Activated T-cell treated with anti-CD3 and anti-CD28 coated beads, Interleukin-2, amount 50 U/mL, for 24 hours (primary cell): ENCODE measurements around the gene TUB.
A peak's percentile ranks its signal among the peaks of the same experiment; 100 is the strongest.

ENCODE experiments used
- DNase-seq: peaks from one replicate; pipeline ENCODE4 v3.0.0-alpha.2; 2020
- H3K27ac Mint-ChIP-seq: 2 replicates; pipeline ENCODE4 v1.8.0; 2020; ENCODE audit warnings: mild to moderate bottlenecking, mixed read lengths
- H3K27me3 Mint-ChIP-seq: 2 replicates; pipeline ENCODE4 v1.8.0; 2020; ENCODE audit warnings: mixed read lengths
- H3K36me3 Mint-ChIP-seq: 2 replicates; pipeline ENCODE4 v1.8.0; 2020; ENCODE audit warnings: low read depth, mixed read lengths
- H3K4me1 Mint-ChIP-seq: 2 replicates; pipeline ENCODE4 v1.8.0; 2020; ENCODE audit warnings: low read depth, mixed read lengths
- H3K4me3 Mint-ChIP-seq: 2 replicates; pipeline ENCODE4 v1.8.0; 2020; ENCODE audit warnings: mild to moderate bottlenecking, moderate library complexity, mixed read lengths
- H3K9me3 Mint-ChIP-seq: 2 replicates; pipeline ENCODE4 v1.8.0; 2020; ENCODE audit warnings: mixed read lengths

Gene TUB

GRCh38 chr11:8087756-8088155, 6.7 kb downstream of the TUB start:
- no peak for DNase-seq
- no peaks in the 10 kb centered on the region for H3K9me3 Mint-ChIP-seq
- H3K27ac Mint-ChIP-seq: no peak overlapping the region
- peaks cover 43% of the 10 kb centered on the region for H3K27me3 Mint-ChIP-seq
- no peaks in the 10 kb centered on the region for H3K36me3 Mint-ChIP-seq
- no peak overlapping the region for H3K4me3 Mint-ChIP-seq
- H3K4me1 Mint-ChIP-seq: peaks cover 3% of the 10 kb centered on the region

DNA sequence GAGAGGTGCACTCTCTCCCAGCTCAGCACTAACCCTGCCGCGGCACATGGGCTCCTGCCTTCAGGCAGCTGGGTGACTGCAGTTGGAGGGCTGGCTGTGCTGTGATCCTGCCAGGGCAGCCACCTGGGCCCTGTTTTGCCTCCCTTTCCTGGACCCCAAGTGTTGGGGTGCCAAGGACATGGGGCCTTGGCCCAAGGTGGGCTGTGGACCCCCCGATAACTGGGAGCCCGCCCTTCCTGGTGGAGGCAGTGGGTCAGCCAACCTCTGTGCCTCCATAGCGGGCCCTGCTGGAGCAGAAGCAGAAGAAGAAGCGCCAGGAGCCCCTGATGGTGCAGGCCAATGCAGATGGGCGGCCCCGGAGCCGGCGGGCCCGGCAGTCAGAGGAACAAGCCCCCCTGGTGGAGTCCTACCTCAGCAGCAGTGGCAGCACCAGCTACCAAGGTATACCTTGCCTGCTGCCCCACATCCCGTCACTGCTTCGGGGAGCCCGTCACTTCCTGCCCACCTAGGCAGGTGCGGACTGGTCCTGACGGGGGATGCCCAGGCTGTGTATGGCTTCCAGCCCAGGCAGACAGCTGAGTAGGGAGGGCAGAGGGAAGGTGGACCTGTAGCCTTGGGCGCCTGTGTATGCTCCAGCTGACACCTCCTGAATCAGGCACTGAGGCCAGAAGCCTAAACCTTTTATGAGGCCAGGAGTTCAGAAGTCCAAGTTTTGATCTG, 8.9 kb downstream of the TUB start:
- H3K27ac Mint-ChIP-seq: no peak overlapping the region
- H3K27me3 Mint-ChIP-seq: peaks cover 21% of the 10 kb centered on the region
- peaks cover 4% of the 10 kb centered on the region for H3K4me1 Mint-ChIP-seq
- no peak for DNase-seq
- H3K36me3 Mint-ChIP-seq: no peaks in the 10 kb centered on the region
- no peak overlapping the region for H3K4me3 Mint-ChIP-seq
- no peaks in the 10 kb centered on the region for H3K9me3 Mint-ChIP-seq

DNA sequence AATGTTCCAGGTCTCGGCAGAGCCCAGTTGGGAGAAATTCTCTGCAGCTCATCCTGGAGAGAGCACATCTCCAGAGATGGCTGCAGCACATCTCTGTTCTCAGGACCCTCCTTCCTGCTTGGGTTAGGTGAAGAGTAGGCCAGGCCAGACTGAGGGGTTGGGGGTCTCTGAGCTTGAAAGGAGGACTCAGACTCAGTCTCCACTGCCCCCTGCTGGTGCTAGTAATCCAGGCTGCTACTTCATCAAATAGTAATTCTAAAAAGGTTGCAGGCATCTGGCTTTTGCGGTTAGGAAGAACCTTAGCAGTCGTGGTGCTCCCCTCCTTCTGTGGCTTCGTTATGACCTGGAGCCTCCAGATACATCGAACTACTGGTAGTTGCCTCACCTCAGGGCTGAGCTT, 9.7 kb downstream of the TUB start:
- Mint-ChIP-seq H3K4me1 (peaks cover 4% of the 10 kb centered on the region), H3K27ac (no peak overlapping the region), H3K27me3 (peaks cover 17% of the 10 kb centered on the region), H3K36me3 (no peaks in the 10 kb centered on the region), H3K4me3 (no peak overlapping the region), H3K9me3 (no peaks in the 10 kb centered on the region)
- no peak for DNase-seq

DNA sequence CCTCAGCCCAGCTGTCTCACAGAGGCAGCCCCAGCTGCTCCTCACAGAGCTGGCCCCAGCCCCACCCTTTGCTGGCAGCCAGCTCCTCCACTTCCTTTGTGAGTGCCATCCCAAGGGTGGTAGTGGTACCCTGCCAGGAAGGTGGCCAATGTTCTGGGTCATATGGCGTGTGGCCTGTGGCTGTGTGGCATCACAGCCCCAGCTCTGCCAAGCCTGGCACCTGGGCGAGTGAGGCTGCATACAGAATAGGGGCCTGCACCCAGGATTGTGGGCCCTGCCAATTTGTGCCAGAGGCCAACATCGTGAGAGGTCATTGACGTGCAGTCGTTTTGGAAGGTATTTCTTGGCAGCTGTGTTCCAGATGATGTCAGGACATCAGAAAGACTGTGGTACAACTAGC, 10.7 kb downstream of the TUB start:
- no peak overlapping the region for H3K27ac Mint-ChIP-seq
- H3K9me3 Mint-ChIP-seq: no peaks in the 10 kb centered on the region
- H3K4me1 Mint-ChIP-seq: peaks cover 4% of the 10 kb centered on the region
- H3K27me3 Mint-ChIP-seq: peaks cover 7% of the 10 kb centered on the region
- no peak overlapping the region for H3K4me3 Mint-ChIP-seq
- no peak for DNase-seq
- H3K36me3 Mint-ChIP-seq: no peaks in the 10 kb centered on the region

GRCh38 chr11:8092587-8093424, 11.8 kb downstream of the TUB start:
- H3K4me3 Mint-ChIP-seq: no peak overlapping the region
- no peaks in the 10 kb centered on the region for H3K36me3 Mint-ChIP-seq
- no peaks in the 10 kb centered on the region for H3K9me3 Mint-ChIP-seq
- DNase-seq: peak; percentile 45
- H3K4me1 Mint-ChIP-seq: peaks cover 4% of the 10 kb centered on the region
- peaks cover 2% of the 10 kb centered on the region for H3K27me3 Mint-ChIP-seq
- H3K27ac Mint-ChIP-seq: no peak overlapping the region

- H3K4me1 Mint-ChIP-seq: peaks cover 4% of the 10 kb centered on the region
- no peaks in the 10 kb centered on the region for H3K36me3 Mint-ChIP-seq
- DNase-seq: no peak
- H3K27me3 Mint-ChIP-seq: no peaks in the 10 kb centered on the region
- no peak overlapping the region for H3K27ac Mint-ChIP-seq
- no peaks in the 10 kb centered on the region for H3K9me3 Mint-ChIP-seq
- H3K4me3 Mint-ChIP-seq: no peak overlapping the region
Measured at GRCh38 chr11:8093931-8094575, 13.0 kb downstream of the TUB start.

DNA sequence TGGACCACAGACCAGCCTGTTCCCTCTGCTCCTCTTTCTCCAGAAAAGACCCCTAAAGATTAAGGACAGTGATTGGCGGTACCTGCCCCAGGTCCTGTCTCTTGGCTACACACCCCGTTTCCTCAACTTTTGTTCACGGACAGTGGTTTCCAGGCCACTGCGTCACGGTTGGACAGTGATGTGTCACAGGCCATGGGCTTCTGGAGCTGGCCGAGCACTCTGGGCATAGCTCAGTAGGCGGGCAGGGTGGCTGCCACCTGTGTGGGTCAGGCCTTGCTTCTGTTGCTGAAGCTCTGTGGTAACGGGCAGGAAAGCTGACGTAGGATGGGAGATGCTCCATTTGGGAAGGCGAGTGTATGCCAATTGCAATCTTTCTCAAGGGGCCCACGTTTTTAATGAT, 13.6 kb downstream of the TUB start:
- no peak overlapping the region for H3K4me3 Mint-ChIP-seq
- H3K27ac Mint-ChIP-seq: no peak overlapping the region
- H3K4me1 Mint-ChIP-seq: peaks cover 4% of the 10 kb centered on the region
- DNase-seq: no peak
- no peaks in the 10 kb centered on the region for H3K9me3 Mint-ChIP-seq
- H3K27me3 Mint-ChIP-seq: no peaks in the 10 kb centered on the region
- no peaks in the 10 kb centered on the region for H3K36me3 Mint-ChIP-seq

DNA sequence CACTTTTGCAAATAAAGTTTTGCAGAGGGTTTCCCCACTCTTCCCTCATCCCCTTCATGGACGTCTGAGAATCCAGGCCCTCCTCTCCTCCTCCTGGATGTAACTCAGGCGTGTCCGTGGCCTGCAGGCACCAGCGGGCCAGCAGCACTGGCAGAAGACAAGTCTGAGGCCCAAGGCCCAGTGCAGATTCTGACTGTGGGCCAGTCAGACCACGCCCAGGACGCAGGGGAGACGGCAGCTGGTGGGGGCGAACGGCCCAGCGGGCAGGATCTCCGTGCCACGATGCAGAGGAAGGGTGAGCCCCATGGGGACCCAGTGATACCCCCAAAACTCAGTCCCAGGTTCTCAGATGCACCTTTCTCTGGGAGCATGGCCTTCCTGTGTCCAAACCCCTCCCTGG, 14.4 kb downstream of the TUB start:
- no peak for DNase-seq
- Mint-ChIP-seq H3K4me3 (no peak overlapping the region), H3K4me1 (peaks cover 4% of the 10 kb centered on the region), H3K9me3 (no peaks in the 10 kb centered on the region), H3K27me3 (no peaks in the 10 kb centered on the region), H3K36me3 (no peaks in the 10 kb centered on the region), H3K27ac (no peak overlapping the region)

DNA sequence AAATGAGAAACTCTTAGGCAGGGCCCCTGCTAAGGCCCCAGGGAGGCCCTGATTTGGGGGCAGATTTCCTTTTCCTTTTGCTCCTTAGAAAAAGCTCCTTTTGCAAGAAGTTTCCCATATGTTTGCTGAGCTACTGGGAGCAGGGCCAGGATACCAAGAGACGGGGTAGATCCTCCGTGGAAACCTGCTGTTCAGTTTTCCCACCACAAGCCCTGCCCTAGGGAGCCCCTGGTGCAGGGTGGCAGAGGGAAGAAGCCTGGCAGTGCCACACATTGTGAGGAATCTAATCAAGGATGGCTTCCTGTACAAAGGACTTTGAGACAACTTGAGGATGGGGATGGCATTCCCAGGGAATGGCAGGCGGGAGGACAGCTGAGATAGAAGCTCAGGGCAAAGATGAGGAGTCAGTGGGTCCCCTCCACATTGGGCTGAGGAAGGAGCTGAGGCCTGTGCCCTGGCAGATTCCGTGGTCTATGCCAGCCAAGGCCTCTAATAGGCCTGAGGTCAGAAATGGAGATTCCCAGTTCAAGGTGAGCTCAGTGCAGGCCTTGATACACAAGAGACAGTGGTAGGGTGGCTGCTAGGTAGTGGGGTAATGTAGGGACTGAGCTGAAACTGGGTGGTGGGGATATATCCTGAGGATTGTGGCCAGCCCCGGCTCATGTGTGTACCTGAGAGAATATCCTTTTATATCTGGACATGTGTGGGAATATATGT, 15.0 kb downstream of the TUB start:
- no peaks in the 10 kb centered on the region for H3K9me3 Mint-ChIP-seq
- H3K27ac Mint-ChIP-seq: no peak overlapping the region
- no peaks in the 10 kb centered on the region for H3K27me3 Mint-ChIP-seq
- H3K4me3 Mint-ChIP-seq: no peak overlapping the region
- no peak for DNase-seq
- H3K36me3 Mint-ChIP-seq: no peaks in the 10 kb centered on the region
- H3K4me1 Mint-ChIP-seq: peaks cover 4% of the 10 kb centered on the region

- Mint-ChIP-seq H3K4me1 (peaks cover 4% of the 10 kb centered on the region), H3K27ac (no peak overlapping the region), H3K27me3 (no peaks in the 10 kb centered on the region), H3K36me3 (no peaks in the 10 kb centered on the region), H3K9me3 (no peaks in the 10 kb centered on the region), H3K4me3 (no peak overlapping the region)
- no peak for DNase-seq
Measured at GRCh38 chr11:8096575-8096974, 15.6 kb downstream of the TUB start.

GRCh38 chr11:8097062-8097461, 16.1 kb downstream of the TUB start:
- no peaks in the 10 kb centered on the region for H3K27me3 Mint-ChIP-seq

DNA sequence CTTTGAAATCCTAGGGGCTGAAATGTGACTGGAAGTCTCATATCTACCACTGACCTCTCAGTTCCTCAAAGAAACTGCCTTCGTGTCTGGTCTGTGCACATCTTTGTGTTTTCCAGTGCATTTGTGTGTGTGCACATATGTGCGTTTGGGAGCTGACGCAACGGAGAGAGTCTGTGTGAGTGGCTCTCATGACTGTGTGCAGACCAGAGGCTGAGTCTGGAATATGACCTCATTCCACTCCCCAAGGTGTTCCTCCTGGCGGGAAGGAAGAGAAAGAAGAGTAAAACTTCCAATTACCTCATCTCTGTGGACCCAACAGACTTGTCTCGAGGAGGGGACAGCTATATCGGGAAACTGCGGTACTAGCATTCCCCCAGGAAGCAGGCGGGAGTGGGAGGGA, 16.5 kb downstream of the TUB start:
- no peak for DNase-seq
- no peak overlapping the region for H3K27ac Mint-ChIP-seq
- peaks cover 4% of the 10 kb centered on the region for H3K4me1 Mint-ChIP-seq
- no peaks in the 10 kb centered on the region for H3K27me3 Mint-ChIP-seq
- no peaks in the 10 kb centered on the region for H3K36me3 Mint-ChIP-seq
- no peaks in the 10 kb centered on the region for H3K9me3 Mint-ChIP-seq
- no peak overlapping the region for H3K4me3 Mint-ChIP-seq

More at GRCh38 chr11:8097062-8097461, 16.1 kb downstream of the TUB start:
- DNase-seq: no peak
- no peaks in the 10 kb centered on the region for H3K36me3 Mint-ChIP-seq
- H3K27ac Mint-ChIP-seq: no peak overlapping the region
- H3K4me1 Mint-ChIP-seq: peaks cover 4% of the 10 kb centered on the region
- H3K9me3 Mint-ChIP-seq: no peaks in the 10 kb centered on the region
- no peak overlapping the region for H3K4me3 Mint-ChIP-seq

GRCh38 chr11:8097926-8098325, 16.9 kb downstream of the TUB start:
- no peaks in the 10 kb centered on the region for H3K4me1 Mint-ChIP-seq
- no peak overlapping the region for H3K27ac Mint-ChIP-seq
- no peaks in the 10 kb centered on the region for H3K27me3 Mint-ChIP-seq
- H3K4me3 Mint-ChIP-seq: no peak overlapping the region
- no peaks in the 10 kb centered on the region for H3K9me3 Mint-ChIP-seq
- no peaks in the 10 kb centered on the region for H3K36me3 Mint-ChIP-seq
- no peak for DNase-seq

DNA sequence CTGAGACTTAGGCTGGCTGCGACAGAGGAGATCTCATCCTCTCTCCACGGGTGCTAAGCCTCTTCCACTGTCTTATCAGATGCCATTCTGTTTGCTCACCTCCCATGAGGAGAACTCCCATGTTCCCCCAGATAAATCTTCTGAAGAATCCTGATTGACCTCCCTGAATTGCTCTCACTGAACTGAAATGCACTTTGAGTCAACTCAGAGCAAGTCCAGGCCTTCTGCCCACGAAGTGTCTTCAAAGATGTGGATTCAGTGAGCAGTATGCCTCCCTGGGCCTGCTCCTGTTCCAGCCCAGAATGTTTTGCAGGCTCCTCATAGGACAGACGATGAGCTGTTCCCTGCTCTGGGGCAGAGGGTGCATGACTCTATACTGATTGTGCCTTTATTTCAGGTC, 17.4 kb downstream of the TUB start:
- no peak overlapping the region for H3K4me3 Mint-ChIP-seq
- peaks cover under 1% of the 10 kb centered on the region for H3K36me3 Mint-ChIP-seq
- no peaks in the 10 kb centered on the region for H3K4me1 Mint-ChIP-seq
- H3K9me3 Mint-ChIP-seq: no peaks in the 10 kb centered on the region
- no peak overlapping the region for H3K27ac Mint-ChIP-seq
- DNase-seq: no peak
- no peaks in the 10 kb centered on the region for H3K27me3 Mint-ChIP-seq
